GM18507 (cell line): ENCODE data around the gene SERINC3.

Experiments used
- DNase-seq: peaks from one replicate; pipeline ENCODE4 v3.0.0; 2011; ENCODE audit warnings: low read depth; ENCODE audit not compliant: insufficient read length; ENCODE audit errors: extremely low spot score
- FAIRE-seq: peaks from 2 replicates; lab custom pipeline; 2011; peaks lifted over from hg19 to GRCh38; lab: Jason Lieb, UNC

The SERINC3 gene

DNA sequence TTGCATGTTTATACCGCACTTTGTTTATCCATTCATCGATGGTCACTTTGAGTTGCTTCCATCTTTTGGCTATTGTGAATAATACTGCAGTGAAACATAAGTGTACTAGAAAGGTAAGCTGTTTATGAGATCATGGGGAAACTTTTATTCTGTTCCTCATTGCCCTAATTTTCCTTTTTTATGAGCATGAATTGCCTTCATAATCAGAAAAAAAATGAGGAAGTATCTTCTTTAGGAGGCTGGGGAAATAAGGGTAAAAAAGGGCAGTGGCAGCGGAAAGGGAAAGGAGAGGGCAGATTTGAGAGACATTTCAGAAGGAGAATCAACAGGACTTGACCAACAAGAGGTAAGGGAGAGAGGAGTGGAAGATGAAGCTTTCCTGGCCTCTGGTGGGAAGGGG is 14.3 kb upstream of the SERINC3 start:
- FAIRE-seq (no peak), DNase-seq (no peak)

DNA sequence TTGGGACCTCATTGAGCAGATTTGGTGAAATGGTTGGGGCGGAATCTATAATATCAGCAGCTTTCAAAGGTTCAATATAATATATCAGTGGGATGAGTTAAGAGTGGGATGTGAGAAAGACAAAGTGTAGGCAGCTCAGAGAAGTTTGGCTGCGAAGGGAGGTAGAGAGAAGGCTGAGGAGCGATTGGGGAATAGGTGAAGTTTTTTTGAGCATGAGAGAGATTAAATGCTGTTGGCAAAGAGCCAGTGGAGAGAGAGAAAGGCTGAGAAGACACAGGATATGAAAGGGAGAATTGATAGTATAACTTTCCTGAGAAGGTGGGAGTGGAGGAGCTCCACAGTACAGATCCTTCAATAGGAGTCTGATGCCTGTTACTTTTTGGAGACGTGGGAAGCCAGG is 12.1 kb upstream of the SERINC3 start:
- FAIRE-seq (no peak), DNase-seq (no peak)

DNA sequence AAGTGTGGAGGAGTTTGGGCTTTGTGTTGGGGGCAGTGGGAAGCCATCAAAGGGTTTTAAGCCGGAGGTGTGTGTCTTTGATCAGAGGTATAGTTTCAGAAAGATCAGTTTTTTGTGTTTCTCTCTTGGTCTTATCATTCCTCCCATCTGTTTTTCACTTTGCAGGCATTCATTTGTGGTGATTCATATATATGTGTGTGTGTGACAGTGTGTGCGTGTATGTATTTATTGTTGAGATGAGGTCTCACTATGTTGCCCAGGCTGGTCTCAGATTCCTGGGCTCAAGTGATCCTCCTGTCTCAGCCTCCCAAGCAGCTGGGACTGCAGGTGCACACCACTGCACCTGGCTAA is 11.1 kb upstream of the SERINC3 start:
- FAIRE-seq (no peak), DNase-seq (no peak)

DNA sequence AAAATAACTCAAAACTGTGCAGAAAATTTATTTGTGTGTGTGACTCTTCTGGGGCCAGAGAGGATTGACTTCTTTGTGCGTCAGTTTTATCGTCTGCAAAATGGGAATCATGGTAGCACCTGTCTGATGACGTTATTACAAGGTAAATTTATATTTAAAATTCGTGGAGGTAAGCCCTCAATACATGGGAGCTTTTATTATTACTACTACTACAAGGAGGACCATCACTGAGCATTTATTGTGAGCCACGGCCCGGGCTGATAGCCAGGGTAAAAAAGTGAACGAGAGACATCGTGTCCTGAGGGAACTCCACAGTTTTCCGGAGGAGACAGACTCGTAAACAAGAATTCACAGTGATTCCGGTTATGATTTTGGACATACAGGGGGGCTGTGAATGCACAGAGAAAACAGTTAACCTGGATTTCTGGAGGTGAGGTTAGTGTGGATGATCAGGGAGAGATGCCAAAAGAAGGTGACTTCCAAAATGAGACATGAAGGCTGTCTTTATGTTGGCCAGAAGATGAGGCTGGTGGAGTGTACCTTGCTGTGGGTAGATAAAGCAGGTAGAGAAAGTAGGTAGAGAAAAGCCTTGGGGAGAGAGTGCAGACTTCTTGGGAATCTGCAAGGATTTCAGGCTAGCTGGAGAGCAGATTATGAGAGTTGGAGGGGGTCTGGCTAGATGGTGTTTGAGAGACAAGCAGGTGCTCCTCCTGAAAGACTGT is 10.6 kb upstream of the SERINC3 start:
- FAIRE-seq (no peak), DNase-seq (no peak)

DNA sequence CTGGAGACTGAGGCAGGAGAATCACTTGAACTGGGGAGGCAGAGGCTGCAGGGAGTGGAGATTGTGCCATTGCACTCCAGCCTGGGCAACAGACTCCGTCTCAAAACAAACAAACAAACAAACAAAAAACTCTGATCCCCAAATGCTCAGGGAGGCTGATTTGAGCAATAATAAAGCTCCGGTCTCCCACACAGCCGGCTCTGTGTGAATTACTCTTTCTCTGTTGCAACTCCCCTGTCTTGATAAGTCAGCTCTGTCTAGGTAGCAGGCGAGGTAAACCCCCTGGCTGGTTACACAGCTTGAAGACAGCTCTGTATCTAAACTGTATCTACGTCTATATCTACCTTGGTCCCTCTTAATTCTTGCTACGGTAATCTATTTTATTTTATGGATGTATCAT is 6.4 kb upstream of the SERINC3 start:
- FAIRE-seq = no peak
- no peak for DNase-seq

DNA sequence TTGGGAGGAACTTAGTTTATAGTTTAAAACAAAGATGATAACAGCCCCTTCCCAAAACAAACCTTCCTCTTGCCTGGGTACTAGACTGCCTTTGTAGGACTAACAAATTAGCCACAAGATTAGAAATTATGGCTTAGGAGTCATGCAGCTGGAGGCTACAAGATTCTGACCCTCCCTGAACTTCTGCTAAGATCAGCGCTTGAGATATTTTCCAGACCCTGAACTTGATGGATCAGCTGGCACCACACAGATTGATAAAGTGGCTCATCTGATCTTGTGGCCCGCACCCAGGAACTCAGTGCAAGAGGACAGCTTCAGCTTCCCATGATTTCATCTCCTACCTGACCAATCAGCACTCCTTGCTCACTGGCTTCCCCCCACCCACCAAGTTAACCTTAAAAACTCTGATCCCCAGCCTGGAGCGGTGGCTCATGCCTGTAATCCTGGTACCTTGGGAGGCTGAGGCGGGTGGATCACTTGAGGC is 5.9 kb upstream of the SERINC3 start:
- no peak for DNase-seq
- no peak for FAIRE-seq

DNA sequence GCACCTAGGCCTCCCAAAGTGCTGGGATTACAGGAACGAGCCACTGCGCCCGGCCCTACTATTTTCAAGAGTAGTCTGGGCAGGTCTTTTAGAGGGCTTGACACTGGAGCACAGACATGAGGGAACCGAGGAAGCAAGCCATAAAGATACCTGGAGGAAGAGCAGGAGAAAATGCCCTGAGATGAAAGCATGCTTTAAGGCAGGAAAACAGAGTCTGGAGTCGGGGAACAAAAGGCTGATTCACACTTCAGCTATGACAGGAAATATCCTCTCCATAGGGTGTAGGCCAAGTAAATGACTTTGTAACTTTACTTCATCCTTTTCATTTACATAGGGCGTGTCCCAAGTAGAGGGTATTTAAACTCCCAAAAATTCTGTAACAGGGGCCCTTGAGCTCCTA is 4.3 kb upstream of the SERINC3 start:
- FAIRE-seq = no peak

DNA sequence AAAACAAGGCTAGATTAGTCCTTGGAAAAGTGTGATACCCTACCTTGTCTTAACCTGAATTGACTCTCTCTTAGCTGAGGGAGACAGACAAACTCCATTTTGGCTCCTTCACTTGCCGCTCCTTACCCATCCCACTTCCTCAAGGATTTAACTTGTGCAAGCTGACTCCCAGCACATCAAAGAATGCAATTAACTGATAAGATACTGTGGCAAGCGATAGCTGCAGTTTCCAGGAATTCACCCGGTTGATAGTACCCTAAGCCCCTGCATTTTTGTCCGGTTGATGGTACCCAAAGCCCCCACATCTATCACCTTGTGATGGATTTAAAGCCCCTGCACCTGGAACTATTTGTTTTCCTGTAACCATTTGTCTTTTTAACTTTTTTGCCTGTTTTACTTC is 1.9 kb upstream of the SERINC3 start:
- DNase-seq (no peak), FAIRE-seq (no peak)

More for the DNA sequence above, 4.3 kb upstream of the SERINC3 start:
- no peak for DNase-seq

DNA sequence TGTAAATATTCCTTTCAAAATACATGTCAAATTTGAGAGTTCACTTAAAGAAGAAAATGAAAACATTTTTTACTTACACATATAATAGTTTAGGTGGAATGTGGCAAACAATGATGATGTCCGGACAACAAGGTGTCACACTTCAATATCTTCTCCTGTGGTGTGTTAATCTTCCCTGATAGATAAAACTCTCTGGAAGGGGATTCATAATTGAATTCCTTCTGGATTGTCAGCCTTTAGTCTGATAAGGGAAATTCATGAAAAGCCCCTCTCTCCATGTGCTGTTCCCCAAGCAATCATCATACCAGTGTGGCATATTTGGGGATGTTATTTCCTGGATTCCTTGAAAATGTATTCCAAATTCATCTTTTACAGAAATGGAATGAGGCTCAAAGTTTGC is 971 bp upstream of the SERINC3 start:
- DNase-seq = no peak
- no peak for FAIRE-seq

DNA sequence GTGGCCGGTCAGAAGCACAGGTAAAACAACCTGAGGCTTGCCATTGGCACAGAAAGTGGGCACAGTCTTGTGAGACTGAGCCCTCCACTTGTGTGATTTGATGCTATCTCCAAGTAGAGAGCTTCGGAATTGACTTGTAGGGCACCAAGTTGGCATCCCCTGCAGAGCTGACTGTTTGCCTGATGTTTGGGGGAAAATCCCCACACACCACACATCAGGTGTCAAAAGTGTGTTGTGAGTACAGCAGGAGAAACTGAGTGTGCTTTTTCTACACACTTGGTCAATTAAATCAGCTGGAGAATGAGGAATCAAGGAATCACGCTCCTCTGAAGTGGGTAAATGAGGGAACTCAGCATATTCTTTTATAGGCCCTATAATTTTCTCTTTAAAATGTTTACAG is 989 bp downstream of the SERINC3 start:
- FAIRE-seq (no peak), DNase-seq (no peak)

DNA sequence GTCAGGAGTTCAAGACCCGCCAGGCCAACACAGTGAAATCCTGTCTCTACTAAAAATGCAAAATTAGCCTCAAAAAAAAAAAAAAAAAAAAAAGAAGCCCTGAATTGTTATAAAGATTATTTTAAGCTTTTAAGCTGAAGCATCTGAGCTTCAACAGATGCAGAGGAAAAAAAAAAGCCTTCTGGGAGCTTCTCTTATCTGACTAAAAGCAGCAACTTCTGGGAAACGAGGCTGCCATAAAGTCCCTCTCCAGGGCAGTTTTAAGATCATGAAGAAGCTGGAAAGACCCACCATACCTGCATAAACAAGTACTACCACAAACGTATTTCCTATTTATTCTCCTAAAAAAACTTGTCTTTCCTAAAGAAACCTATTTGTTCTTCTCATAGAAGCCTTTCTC is 3.6 kb downstream of the SERINC3 start:
- DNase-seq (no peak), FAIRE-seq (no peak)

DNA sequence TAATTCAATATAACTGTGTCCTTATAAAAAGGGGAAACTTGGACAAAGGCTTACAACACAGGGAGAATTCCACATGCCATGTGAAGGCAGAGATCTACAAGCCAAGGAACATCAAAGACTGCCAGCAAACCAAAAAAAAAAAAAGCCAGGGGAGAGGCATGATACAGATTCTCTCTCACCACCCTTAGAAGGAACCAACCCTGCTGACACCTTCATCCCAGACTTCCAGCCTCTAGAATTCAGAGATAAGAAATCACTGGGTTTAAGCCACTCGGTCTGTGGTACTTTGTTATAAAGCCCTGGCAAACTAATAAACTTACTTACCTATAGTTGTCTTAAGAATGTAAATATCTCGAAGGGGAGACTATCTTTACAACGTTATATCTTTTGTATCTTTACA is 4.4 kb downstream of the SERINC3 start:
- no peak for FAIRE-seq
- no peak for DNase-seq

DNA sequence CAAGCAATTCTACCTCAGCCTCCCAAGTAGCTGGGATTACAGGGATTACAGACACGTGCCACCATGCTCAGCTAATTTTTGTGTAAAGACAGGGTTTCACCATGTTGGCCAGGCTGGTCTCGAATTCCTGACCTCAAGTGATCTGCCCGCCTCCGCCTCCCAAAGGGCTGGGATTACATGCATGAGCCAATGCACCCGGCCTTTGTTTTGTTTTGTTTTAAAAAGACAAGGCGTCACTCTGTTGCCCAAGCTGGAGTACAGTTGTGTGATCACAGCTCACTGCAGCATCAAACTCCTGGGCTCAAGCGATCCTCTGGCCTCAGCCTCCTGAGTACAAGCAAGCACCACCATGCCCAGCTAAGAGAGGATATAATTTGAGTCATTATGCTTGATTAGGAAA is 5.4 kb downstream of the SERINC3 start:
- DNase-seq (no peak), FAIRE-seq (no peak)

DNA sequence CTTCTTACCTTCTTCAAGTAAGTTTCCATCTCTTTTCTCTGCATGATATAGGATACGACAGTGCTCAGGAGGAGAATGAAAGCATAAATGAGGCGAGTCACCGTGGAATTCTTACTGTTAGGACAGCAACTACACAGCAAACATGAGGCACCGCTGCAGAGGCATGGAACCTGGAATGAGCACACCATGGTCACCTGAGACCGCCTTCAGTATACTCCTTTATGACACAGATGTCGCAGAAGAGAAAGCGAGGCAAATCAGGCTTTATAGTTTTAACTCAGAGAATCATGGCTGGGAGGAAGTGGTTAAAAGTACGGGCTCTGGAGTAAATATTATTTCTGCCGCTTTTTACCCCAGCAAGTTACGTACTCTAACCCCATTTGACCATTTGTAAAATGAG is 8.0 kb downstream of the SERINC3 start:
- no peak for DNase-seq

DNA sequence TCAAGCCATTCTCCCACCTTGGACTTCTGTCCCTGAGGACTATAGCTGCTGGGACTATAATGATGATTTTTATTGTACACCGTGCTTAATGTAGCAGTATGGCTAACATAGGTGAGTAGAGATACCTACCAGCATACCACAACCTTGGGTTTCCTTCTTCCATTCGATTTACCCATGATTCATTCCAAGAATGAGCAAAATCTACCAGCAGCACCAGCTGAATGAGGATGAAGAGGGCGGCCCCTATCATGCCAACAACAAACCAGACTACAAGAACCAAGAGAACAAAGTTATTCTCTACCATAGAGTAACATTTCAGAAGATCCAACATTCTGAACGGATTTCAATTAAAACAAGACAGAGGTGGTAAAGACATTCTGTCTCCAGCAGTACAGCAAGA is 12.1 kb downstream of the SERINC3 start:
- DNase-seq (no peak), FAIRE-seq (no peak)

More for the DNA sequence above, 8.0 kb downstream of the SERINC3 start:
- no peak for FAIRE-seq

DNA sequence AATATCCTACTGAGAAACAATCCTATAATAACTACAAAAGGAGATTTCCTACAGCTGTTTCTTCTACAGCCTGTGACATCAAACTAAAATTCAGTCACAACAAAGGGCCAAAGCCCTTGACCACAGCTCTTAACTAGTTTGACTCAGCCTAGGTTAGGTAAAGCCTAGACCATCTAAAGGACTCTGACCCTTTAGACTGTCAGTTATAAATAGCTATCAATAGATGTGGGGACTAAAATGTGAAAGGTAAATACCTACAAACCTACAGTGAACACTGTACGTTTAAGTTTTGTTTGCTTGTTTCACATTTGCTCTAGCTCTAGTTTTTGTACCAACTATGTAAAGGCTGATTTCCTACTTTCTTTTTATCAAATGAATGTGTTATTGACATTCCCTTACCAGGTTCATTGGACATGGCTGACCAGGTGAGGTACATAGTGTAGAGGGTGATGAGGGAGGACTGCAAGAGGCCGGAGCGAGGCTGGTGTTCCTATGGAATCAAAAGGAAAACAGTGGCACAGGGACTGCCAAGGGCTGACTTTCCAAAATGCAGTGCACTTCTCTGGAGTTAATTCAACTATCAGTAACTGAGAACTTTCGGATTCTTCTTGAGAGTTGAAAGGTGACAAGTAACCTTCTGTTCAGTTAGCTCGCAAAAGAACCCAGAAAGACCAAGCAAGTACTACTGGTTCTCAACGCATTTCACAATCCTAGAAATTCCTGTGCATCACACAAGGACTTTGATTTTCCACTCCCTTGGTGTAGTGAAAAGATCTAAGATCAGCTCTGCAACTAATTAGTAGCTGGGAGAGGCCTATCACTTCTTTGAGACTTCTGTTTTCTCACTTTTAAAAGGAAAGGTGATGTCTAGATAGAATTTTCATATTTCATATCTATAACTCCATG is 17.2 kb downstream of the SERINC3 start:
- DNase-seq (no peak), FAIRE-seq (no peak)

DNA sequence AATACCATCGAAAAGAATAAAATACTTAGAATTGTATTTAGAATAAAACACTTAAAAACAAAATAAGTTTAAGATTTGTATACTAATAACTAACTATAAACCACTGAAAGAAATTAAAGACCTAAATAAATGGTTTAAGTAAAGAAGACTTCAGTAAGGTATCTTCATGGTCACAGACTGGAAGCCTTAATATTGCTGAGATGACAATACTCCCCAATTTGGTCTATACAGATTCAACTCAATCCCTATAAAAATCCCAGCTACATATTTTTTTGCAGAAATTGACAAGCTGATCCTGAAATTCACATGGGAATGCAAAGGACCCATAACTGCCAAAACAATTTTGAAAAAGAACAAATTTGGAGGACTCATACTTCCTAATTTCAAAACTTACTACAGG is 18.9 kb downstream of the SERINC3 start:
- FAIRE-seq (no peak), DNase-seq (no peak)

DNA sequence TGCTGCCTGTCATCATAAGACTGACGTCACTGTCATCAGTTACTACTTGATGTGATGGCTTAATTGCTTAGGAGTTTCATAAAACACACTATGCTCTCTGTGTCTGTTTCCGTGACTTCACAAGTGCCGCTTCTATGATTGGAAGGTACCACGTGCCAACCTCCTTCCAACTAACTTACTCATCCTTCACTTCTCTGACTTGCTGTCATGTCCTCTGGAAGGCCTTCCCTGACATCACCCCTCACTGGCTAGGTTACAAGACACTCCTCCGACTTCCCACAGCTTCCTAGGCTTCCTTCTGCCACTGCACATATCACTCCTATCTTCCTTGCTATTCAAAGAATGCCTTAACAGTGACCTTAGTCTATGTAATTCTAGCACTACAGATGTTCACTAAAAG is 20.4 kb downstream of the SERINC3 start:
- DNase-seq (no peak), FAIRE-seq (no peak)

DNA sequence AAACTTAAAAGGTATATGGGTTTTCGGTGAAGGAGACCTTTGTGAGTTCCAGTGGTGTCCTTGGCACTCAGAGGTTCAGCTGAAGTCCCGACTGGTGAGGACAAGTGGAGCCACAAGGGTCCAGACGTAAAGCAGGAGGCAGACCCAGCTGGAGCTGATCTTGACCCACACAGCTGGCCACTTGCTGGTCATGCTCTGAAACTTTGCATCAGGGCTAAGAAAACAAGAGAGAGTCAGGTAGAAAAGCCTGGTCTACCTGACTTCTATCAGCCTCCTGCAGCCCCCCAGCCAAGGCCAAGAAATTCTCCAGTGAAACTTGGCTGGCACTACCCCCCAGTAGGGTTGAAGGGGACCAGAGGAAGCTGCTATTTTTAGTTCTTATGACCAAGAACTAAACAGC is 21.6 kb downstream of the SERINC3 start:
- no peak for DNase-seq
- FAIRE-seq = no peak

DNA sequence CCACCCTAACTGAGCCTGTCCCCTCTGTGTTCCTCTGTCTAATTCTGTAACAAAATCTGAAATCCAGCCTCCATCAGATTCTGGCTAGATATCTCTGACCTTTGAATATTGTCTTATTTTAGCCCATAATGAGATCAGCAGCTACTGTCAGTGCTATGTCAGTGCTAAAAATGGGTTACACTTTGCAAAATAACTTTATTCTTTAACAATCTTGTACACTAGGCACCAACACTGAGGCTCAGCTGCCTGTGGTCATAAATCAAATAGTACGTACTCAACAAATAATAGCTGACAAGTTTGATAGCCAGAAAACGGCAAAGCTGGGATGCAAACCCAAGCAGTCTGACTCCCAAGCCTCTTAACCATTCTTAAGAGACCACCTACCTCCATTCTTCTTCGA is 24.1 kb downstream of the SERINC3 start:
- FAIRE-seq = no peak

DNA sequence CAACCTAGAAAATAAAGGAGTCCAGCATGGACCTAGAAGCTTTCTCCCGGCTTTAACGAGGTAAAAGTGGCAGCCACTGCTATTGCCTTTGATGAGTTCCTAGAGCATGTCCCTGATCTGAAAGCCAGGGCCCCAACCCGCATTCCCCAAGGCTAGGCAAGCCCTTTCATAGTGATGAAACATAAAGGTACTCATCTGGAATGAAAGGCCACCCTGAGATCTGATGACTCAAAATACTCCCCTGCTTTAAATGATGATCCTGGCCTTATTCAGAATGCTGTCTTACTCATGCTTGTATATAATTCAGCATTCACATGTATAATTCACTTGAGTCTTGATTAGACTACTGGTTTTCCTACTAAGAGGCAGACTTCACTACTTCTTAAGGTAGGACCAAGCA is 24.9 kb downstream of the SERINC3 start:
- DNase-seq (no peak), FAIRE-seq (no peak)

More for the DNA sequence above, 24.1 kb downstream of the SERINC3 start:
- DNase-seq = no peak
